ENCODE measurements around the gene CORIN.
A peak's percentile ranks its signal among the peaks of the same experiment; 100 is the strongest.
"Not testable (repeated sequence)": the region's sequence is repeated elsewhere in the genome, so short reads cannot be mapped to it uniquely, and the experiment has no call there.

The CORIN gene

DNA sequence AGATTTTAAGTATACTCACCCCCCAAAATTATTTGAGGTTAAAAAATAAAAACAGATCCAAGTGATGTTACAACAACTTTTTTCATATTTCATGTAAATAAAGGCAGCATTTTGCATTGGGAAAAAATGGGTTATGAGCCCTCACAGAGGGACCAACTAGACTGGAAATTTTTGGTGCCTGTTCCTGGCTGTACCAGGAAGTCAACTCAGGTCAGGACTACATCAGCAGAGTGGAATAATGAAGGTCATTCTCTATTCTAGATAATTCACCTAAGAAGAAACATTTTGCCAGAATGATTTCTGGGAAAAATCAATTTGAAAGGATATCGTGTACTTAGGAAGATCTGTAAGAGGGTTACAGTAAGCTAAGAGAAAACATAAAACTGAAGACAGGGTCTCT lies 66.8 kb downstream of the CORIN start:
- DNase-seq (ENCODE audit: low spot score) = no peak

DNA sequence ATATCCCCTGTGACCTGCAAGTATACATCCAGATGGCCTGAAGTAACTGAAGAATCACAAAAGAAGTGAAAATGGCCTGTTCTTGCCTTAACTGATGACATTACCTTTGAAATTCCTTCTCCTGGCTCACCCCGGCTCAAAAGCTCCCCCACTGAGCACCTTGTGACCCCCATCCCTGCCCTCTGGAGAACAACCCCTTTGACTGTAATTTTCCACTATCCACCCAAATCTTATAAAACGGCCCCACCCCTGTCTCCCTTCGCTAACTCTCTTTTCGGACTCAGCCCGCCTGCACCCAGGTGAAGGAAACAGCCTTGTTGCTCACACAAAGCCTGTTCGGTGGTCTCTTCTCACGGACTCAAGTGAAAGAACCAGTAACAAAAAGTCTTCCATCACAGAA lies 69.9 kb downstream of the CORIN start:
- not testable (repeated sequence) for DNase-seq (ENCODE audit: low spot score)

- DNase-seq (ENCODE audit: low spot score) = no peak
These were observed 74.6 kb downstream of the CORIN start for GRCh38 chr4:47763279-47763678.

- no peak for DNase-seq (ENCODE audit: low spot score)
These were observed 75.2 kb downstream of the CORIN start for GRCh38 chr4:47762376-47763266.

GRCh38 chr4:47753316-47753715 lies 84.6 kb downstream of the CORIN start:
- DNase-seq (ENCODE audit: low spot score) = not testable (repeated sequence)

DNA sequence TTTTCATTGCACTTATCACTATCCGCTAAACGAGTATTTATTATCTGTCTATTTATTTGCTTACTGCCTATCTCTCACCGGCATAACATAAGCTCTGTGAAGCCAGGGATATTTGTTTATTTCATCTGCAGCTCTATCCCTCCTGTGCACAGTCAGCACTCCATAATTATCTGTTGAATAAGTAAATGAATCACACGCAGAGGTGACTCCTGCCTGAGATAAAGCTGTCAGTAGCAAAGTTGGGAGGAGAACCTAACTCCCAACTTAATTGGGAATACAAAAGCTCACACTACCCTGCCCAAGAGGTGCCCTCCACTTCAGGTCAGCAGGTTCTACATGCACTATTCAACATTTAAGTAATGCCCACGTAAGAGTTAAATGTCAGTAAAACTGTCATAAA lies 85.7 kb downstream of the CORIN start:
- no peak for DNase-seq (ENCODE audit: low spot score)

GRCh38 chr4:47750788-47751187 lies 87.1 kb downstream of the CORIN start:
- no peak for DNase-seq (ENCODE audit: low spot score)

GRCh38 chr4:47749858-47750257 lies 88.0 kb downstream of the CORIN start:
- DNase-seq (ENCODE audit: low spot score) = no peak

GRCh38 chr4:47749060-47749459 lies 88.8 kb downstream of the CORIN start:
- no peak for DNase-seq (ENCODE audit: low spot score)

DNA sequence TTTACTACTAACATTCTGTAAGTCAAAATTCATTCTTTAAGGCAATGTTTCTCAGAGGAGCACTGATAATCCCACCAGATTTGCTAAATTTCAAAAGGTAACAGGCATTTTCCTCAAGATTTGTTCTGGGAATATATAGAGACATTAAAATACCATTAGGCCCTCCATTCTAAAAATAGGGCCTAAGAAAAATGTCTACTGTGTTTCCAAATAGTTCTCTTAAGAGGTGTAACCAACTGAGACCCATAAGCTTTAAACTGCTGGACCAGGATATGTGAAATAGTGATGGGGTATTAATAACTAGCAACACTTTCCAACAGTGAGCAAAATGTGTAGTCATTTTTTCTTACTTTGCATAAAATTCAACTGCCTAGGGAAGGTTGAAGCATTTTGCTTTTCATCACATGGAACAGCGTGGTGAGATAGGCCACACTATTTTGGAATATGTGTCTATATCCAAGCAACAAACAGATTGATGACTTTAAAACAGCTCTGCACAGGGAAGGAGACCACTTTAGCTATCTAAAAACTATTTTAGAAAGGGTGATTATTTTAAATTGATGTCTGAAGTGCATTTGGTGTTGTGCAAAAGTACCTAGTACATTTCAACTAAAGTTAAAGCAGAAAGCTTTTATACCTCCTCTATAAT lies 89.9 kb downstream of the CORIN start:
- DNase-seq (ENCODE audit: low spot score) = no peak

- DNase-seq (ENCODE audit: low spot score) = no peak
These were observed 90.7 kb downstream of the CORIN start for GRCh38 chr4:47747211-47747610.

DNA sequence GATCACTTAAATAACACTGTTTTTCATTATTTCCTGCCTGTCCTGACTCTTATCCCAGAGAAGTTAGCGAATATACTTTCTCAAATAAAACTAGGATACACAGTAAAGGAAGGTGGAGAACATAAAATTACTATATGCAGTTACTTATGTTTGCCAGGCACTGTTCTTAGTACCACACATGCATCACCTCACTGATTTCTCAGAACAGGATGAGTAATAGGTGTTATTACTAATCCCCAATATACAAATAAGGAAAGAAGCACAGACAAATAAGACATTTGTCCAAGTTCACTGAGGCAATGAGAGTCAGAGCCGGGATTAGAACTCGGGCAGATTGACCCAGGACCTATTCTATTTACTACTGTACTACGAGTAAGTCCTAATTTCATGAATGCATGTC lies 91.7 kb downstream of the CORIN start:
- no peak for DNase-seq (ENCODE audit: low spot score)

DNA sequence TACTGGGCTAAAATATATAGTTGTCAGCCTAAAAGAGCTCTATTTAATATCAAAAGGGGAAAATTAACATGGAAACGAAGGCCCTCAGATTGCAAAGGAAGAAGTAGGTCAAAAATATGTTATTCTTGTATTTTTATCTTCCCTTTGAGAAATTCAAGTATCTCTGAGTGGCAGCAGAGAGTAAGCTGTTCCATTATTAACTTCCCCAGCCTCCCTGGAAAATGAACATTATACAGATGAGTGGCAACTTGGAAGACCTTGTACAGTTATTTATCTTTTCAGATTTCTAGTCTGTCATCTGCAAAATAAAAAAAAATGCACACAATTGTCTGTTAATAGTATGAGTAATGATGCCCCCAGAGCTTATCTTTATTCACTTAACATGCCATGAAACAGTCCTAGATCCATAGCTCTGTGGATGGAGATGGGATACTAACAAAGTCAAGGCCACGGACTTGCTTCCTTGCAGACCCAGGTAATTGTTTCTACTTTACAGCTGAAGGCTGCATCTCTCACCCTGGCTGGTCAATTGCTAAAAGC lies 93.0 kb downstream of the CORIN start:
- DNase-seq (ENCODE audit: low spot score) = no peak

DNA sequence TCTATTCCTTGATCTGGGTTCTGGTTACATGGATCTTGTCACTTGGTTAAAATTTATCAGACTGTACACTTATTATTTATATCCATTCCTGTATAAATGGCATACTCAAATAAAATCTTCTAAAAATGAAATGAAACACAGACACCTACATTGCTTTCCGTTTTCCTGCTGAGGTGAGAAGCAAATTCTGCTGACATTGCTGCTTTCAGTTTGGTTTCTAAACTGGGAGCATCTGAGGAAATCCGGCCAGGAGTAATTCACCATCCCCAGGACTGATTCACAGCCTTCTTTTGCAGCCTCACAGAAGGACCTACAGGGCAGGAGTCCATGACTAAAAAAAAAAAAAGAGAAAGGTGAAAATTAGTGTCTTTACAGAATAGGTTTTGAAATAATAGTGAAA lies 93.6 kb downstream of the CORIN start:
- no peak for DNase-seq (ENCODE audit: low spot score)

DNA sequence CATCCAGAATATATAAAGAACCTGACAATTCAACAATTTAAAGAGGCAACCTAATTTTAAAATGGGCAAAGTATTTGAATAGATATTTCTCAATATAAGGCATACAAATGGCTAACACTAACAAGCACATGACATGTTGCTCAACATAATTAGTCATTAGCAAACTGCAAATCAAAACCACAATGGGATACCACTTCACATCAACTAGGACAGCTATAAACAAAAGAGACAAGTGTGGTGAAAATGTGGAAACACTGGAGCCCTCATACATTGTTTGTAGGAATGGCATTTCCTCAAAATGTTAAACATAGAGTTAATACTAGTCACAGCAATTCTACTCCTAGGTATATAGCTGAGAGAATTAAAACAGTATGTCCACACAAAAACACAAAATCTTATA lies 96.7 kb downstream of the CORIN start:
- DNase-seq (ENCODE audit: low spot score) = no peak

DNA sequence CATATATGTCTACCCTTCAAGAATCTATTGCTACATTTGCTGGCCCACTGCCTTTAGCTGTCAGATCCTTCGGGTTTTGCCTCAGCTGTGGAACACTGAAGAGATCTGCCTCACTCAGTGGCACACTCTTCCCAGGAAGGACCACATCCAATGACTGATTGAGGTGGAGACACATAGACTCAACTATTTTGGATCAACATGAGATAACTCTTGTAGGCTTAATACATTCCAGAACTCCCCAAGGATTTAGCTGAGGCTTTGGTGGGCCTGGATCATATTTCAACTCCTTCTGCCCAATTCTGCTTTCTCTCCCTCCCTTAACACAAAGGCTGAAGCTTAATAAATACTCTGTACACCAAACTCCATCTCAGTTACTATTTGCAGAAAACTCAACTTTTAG lies 100.5 kb downstream of the CORIN start:
- DNase-seq (ENCODE audit: low spot score) = no peak

GRCh38 chr4:47736555-47736954 lies 101.3 kb downstream of the CORIN start:
- no peak for DNase-seq (ENCODE audit: low spot score)

DNA sequence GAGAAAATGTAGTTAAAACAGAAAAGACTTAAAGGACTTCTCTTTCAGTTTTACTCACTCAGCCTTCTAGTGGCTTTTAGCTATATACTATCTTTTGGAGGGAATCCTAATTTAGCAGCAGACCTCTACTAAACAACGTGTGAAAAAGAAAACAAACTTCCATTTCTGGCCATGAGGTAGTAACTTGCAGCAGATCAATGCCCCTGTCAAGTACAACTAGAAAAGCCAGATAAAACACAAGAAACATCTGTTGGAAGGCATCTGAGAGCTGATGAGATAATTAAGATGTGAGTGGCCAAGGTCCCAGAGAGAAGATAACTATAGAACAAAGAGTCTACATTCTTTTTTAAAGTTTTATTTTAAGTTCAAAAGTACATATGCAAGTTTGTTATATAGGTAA lies 101.7 kb downstream of the CORIN start:
- DNase-seq (ENCODE audit: low spot score) = no peak

DNA sequence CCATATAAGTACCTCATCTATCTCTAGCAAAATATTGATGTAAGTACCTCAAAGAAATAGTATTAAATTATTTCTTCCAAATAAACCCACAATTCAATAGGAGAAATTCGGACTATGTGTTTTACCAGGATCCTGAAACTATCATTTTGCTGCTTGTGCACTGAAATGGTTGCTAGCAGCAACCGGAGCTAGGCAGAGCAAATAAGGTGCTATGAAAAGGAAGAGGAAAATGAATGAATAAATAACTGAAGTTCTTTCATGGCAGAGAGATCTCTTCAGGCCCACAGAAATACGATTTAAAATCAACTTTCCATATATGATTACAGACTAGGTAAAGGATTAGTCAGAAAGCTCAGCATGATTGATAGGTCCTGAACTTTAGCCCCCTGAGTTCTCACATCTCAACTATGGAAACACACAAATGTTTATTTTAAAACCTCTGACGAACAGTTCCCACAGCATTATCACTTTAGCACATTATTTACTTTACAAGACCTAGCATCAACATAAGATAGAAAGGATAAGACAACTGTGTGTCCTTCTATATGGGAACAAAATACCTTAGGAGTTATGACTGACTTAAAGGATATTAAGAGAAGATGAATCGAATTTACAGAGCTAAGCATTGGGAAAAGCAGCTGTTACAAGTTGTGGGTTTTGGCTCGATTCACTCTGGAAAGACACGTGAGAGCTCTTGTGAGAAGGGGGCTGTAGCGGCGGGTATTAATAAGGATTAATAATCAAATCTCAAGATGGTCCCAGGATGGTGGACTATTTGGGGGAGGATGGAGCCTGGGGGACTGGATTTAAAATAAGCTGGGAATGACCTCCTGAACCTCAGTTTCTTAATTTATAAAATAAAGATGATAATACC lies 104.3 kb downstream of the CORIN start:
- peak; percentile 4 for DNase-seq (ENCODE audit: low spot score)

DNA sequence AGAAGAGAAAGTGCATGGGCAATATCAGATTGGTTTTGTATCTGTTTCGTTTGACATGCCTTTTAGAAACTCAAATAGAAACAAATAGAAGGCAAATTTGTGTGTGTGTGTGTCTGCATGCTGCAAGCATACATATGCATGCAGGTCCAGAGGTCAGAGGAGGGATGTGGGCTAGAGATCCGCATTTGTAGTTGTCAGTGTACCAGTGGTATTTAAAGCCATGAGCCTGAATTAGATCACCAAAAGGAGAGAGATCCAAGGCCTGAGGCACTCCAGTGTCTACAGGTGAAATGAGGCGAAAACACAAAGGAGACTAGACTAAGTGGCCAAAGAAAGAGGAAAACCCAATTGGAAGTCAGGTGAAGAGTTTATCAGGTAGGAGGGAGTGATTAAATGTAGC lies 106.7 kb downstream of the CORIN start:
- DNase-seq (ENCODE audit: low spot score) = no peak

- DNase-seq (ENCODE audit: low spot score) = no peak
These were observed 108.7 kb downstream of the CORIN start for GRCh38 chr4:47729131-47729680.

All from Ammon's horn (tissue), 1 donor.